HL-60 (cell line): ENCODE data around the gene IL11RA.
A peak's percentile ranks its signal among the peaks of the same experiment; 100 is the strongest.

Experiments
- DNase-seq, 2 experiments: peaks; one replicate each; pipeline ENCODE4 v3.0.0-alpha.2; 2010 to 2020; ENCODE audit warnings: low read depth in 1 of 2, low spot score in 1 of 2
- H3K27ac ChIP-seq: fragments of 250-450 bp; sonication (Bioruptor Pico); replicated peaks from 2 replicates; pipeline ENCODE4 v1.5.1; 2020; ENCODE audit warnings: mild to moderate bottlenecking, moderate library complexity
- H3K27me3 ChIP-seq: fragments of 250-450 bp; sonication (Bioruptor Pico); 2 replicates; pipeline ENCODE4 v1.5.1; 2021; ENCODE audit warnings: mild to moderate bottlenecking, moderate library complexity; ENCODE audit not compliant: insufficient read depth, poor library complexity, severe bottlenecking
- H3K4me3 ChIP-seq: replicated peaks from 2 replicates; pipeline ENCODE4 v1.5.1; 2011; ENCODE audit warnings: mild to moderate bottlenecking, control low read depth, low read length; ENCODE audit not compliant: insufficient read depth
- GABPA ChIP-seq: IDR thresholded peaks from 2 replicates; pipeline ENCODE4 v1.6.1; 2012; ENCODE audit warnings: low read depth
- POLR2AphosphoS5 ChIP-seq: IDR thresholded peaks from 2 replicates; pipeline ENCODE4 v1.6.1; 2012; ENCODE audit warnings: low read depth
- SPI1 ChIP-seq: IDR thresholded peaks from 2 replicates; pipeline ENCODE4 v1.6.1; 2012; ENCODE audit warnings: low read depth, mild to moderate bottlenecking, borderline replicate concordance
- TF ChIP-seq, protein P1 (sequence below): IDR thresholded peaks from 2 replicates; pipeline ENCODE4 v1.6.1; 2012; ENCODE audit warnings: low read depth; ENCODE audit not compliant: insufficient replicate concordance
- TF ChIP-seq, protein P2 (sequence below): IDR thresholded peaks from one replicate; pipeline ENCODE4 v1.5.1; 2011; ENCODE audit warnings: low read length, control low read depth, inconsistent platforms; ENCODE audit not compliant: insufficient read depth

Gene IL11RA

DNA sequence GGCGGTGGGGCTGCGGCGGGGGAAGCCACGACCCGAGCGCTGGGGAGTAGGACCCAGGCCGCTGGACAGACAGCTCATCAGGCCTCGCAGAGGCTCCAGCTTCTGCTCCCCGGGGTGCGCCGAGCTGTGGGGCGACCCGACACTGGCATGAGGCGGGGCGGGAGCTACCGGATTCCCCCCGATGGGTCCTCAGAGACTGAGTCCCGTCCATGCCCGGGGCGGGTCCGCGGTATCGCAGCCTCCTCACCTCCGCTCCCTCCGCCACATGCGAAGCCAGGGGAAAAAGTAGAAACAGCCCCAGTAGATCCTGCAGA is 13.0 kb downstream of the IL11RA start:
- Histone ChIP-seq H3K27ac (peak overlapping the region; percentile 61), H3K27me3 (no peaks in the 10 kb centered on the region), H3K4me3 (peak overlapping the region; percentile 47)
- TF ChIP-seq, protein P1, sequence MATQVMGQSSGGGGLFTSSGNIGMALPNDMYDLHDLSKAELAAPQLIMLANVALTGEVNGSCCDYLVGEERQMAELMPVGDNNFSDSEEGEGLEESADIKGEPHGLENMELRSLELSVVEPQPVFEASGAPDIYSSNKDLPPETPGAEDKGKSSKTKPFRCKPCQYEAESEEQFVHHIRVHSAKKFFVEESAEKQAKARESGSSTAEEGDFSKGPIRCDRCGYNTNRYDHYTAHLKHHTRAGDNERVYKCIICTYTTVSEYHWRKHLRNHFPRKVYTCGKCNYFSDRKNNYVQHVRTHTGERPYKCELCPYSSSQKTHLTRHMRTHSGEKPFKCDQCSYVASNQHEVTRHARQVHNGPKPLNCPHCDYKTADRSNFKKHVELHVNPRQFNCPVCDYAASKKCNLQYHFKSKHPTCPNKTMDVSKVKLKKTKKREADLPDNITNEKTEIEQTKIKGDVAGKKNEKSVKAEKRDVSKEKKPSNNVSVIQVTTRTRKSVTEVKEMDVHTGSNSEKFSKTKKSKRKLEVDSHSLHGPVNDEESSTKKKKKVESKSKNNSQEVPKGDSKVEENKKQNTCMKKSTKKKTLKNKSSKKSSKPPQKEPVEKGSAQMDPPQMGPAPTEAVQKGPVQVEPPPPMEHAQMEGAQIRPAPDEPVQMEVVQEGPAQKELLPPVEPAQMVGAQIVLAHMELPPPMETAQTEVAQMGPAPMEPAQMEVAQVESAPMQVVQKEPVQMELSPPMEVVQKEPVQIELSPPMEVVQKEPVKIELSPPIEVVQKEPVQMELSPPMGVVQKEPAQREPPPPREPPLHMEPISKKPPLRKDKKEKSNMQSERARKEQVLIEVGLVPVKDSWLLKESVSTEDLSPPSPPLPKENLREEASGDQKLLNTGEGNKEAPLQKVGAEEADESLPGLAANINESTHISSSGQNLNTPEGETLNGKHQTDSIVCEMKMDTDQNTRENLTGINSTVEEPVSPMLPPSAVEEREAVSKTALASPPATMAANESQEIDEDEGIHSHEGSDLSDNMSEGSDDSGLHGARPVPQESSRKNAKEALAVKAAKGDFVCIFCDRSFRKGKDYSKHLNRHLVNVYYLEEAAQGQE, result no peak
- TF ChIP-seq, protein P2, sequence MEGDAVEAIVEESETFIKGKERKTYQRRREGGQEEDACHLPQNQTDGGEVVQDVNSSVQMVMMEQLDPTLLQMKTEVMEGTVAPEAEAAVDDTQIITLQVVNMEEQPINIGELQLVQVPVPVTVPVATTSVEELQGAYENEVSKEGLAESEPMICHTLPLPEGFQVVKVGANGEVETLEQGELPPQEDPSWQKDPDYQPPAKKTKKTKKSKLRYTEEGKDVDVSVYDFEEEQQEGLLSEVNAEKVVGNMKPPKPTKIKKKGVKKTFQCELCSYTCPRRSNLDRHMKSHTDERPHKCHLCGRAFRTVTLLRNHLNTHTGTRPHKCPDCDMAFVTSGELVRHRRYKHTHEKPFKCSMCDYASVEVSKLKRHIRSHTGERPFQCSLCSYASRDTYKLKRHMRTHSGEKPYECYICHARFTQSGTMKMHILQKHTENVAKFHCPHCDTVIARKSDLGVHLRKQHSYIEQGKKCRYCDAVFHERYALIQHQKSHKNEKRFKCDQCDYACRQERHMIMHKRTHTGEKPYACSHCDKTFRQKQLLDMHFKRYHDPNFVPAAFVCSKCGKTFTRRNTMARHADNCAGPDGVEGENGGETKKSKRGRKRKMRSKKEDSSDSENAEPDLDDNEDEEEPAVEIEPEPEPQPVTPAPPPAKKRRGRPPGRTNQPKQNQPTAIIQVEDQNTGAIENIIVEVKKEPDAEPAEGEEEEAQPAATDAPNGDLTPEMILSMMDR, result no peak
- TF ChIP-seq GABPA, result no peak
- TF ChIP-seq SPI1, result no peak
- TF ChIP-seq POLR2AphosphoS5, result no peak
- peak in 1 of 2 experiments; percentile 9 for DNase-seq

DNA sequence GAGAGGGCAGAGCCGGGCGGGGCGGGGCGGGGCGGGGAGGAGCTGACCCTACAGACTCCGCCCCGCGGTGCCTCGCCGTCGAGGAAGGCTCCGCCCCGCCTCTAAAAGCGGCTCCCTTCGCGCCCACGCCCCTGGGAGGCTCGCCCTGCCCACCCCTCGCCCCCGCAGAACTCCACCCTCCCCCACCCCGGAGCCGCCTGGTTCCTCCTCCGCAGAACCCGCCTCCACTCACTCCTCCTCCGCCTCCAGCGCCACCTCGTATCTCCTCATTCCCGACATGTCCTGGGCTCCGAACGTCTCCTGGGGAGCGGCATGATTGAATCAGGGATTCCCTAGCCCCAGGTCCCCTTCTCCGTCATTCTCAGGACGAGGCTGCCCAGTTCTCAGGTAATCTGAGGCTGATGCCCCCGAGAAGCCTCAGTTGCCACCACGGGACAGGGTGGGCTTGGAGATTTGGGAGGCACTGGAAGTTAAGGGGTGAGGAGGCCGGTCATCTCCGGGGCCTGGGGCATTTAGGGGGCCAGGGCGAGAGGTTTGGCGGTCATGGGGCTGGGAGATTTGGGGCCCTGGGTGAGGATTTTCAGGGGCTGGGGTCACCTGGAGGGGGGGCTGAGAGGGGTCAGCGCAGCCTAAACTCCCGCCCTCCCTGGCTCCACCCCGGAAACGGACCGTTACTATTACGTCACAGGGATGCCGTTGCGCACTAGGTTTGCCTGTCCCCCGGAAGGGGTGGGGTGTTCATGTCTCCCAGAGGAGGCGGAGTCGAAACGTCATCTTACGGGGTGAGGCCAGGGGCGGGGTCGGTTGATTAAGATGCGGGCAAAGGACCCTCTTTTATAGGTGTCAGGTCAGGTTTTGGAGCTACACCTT is 13.6 kb downstream of the IL11RA start:
- peak overlapping the region; percentile 92 for H3K27ac ChIP-seq
- DNase-seq, result peak; percentile 80 to 93
- no peak for TF ChIP-seq SPI1
- TF ChIP-seq POLR2AphosphoS5, result peak; percentile 88
- TF ChIP-seq, protein P2, result no peak
- peak; percentile 76 for TF ChIP-seq GABPA
- TF ChIP-seq, protein P1, result peak; percentile 26
- peak overlapping the region; percentile 47 for H3K4me3 ChIP-seq
- no peaks in the 10 kb centered on the region for H3K27me3 ChIP-seq

DNA sequence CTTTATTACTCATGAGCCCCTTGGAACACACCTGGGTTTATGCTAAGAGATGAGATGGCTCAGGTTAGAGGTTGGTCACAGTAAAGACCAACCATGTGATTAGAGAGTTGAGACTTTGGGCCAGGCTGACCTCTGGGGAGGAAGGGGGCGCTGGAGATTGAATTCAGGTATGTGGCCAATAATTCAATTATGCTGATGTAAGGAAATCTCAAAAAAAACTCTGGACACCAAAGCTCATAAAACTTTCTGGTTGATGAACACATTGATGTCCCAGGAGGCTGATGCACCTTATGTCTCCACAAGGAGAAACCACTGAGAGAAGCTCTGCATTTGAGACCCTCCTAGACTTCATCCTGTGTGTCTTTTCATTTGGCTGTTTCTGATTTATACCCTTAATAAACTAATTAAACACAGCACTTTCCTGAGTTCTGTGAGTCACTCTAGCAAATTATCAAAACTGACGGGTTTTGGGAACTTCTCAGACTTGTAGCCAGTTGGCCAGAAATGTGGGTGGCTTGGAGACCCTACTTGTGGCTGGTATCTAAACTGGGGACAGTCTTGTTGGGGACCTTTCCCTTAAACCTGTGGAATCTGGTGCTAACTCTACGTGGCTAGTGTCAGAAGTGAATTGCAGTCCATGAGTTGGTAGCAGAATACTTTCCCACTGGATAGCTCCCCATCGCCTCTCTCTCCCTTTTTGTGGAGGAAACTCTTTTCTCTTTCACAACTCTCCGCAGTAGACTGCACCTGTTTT is 18.0 kb downstream of the IL11RA start:
- no peak for DNase-seq
- TF ChIP-seq POLR2AphosphoS5 (no peak), SPI1 (no peak), GABPA (no peak)
- TF ChIP-seq, protein P1, result no peak
- TF ChIP-seq, protein P2, result no peak
- H3K27ac ChIP-seq, result no peak overlapping the region
- no peak overlapping the region for H3K4me3 ChIP-seq
- no peaks in the 10 kb centered on the region for H3K27me3 ChIP-seq
